Activated CD4-positive, alpha-beta T cell treated with anti-CD3 and anti-CD28 coated beads, Interleukin-10, Interleukin-2, amounts not matched to agents 100 ng/mL and 50 ng/mL, durations not matched to agents 16 hours and 8 hours (primary cell): ENCODE measurements around the gene CPSF7.
A peak's percentile ranks its signal among the peaks of the same experiment; 100 is the strongest.
"Not testable (repeated sequence)": the region's sequence is repeated elsewhere in the genome, so short reads cannot be mapped to it uniquely, and the experiment has no call there.

Experiments used
- DNase-seq: peaks from one replicate; pipeline ENCODE4 v3.0.0-alpha.2; 2020

CPSF7 gene

GRCh38 chr11:61437496-61437895, 7.7 kb upstream of the CPSF7 start:
- no peak for DNase-seq

GRCh38 chr11:61430839-61431238, 1.1 kb upstream of the CPSF7 start:
- not testable (repeated sequence) for DNase-seq

GRCh38 chr11:61429346-61429690, 457 bp downstream of the CPSF7 start:
- peak; percentile 81 for DNase-seq

GRCh38 chr11:61425367-61426131, 4.2 kb downstream of the CPSF7 start:
- DNase-seq = no peak

- no peak for DNase-seq
Observed at GRCh38 chr11:61422226-61422625, 7.5 kb downstream of the CPSF7 start.

GRCh38 chr11:61418136-61418535, 11.6 kb downstream of the CPSF7 start:
- no peak for DNase-seq

- no peak for DNase-seq
Observed at GRCh38 chr11:61417670-61418069, 12.1 kb downstream of the CPSF7 start.

- DNase-seq = no peak
Observed at GRCh38 chr11:61416941-61417340, 12.8 kb downstream of the CPSF7 start.

GRCh38 chr11:61415381-61415780, 14.4 kb downstream of the CPSF7 start:
- DNase-seq = no peak

GRCh38 chr11:61414547-61414946, 15.2 kb downstream of the CPSF7 start:
- DNase-seq = no peak

- no peak for DNase-seq
Observed at GRCh38 chr11:61413496-61413895, 16.3 kb downstream of the CPSF7 start.

- DNase-seq = no peak
Observed at GRCh38 chr11:61411589-61411988, 18.2 kb downstream of the CPSF7 start.

- DNase-seq = no peak
Observed at GRCh38 chr11:61406991-61407728, 22.6 kb downstream of the CPSF7 start.

- DNase-seq = no peak
Observed at GRCh38 chr11:61406067-61406466, 23.7 kb downstream of the CPSF7 start.

- no peak for DNase-seq
Observed at GRCh38 chr11:61404641-61405040, 25.1 kb downstream of the CPSF7 start.

GRCh38 chr11:61404103-61404502, 25.7 kb downstream of the CPSF7 start:
- DNase-seq = no peak

GRCh38 chr11:61403658-61404057, 26.1 kb downstream of the CPSF7 start:
- no peak for DNase-seq

GRCh38 chr11:61401573-61401972, 28.2 kb downstream of the CPSF7 start:
- DNase-seq = no peak

- DNase-seq = no peak
Observed at GRCh38 chr11:61401173-61401572, 28.6 kb downstream of the CPSF7 start.

GRCh38 chr11:61392981-61393595, 36.7 kb downstream of the CPSF7 start:
- no peak for DNase-seq

- no peak for DNase-seq
Observed at GRCh38 chr11:61390161-61390560, 39.6 kb downstream of the CPSF7 start.

GRCh38 chr11:61384271-61385242, 45.2 kb downstream of the CPSF7 start:
- no peak for DNase-seq

GRCh38 chr11:61383859-61384258, 45.9 kb downstream of the CPSF7 start:
- not testable (repeated sequence) for DNase-seq
